IMR-90 (cell line): Measurements from ENCODE around the gene PIK3C3. TPM values are rescaled to one million over a fixed set of nuclear protein-coding genes. Genes with fewer than 3 reads are reported as not detected.

Experiments used
- ATAC-seq: fragments of 200-7000 bp; cut with Tn5 transposase; 2 replicates; pipeline ENCODE4 v1.9.1; 2020; ENCODE audit warnings: low read depth, mild to moderate bottlenecking, moderate library complexity
- BruUV-seq: library from RNA; stranded (reverse); fragments of 400-500 nt; replicated peaks from 2 replicates; lab custom pipeline; 2021; lab: Mats Ljungman, UMichigan
- CTCF ChIA-PET: fragments of 300-600 bp; formaldehyde crosslinking; extraction: SDS; loops from one replicate; lab custom pipeline; 2021; ENCODE audit warnings: antibody characterized with exemption; lab: Yijun Ruan, JAX
- POLR2A ChIA-PET: fragments of 300-600 bp; sonication (Branson Sonifier 250); formaldehyde crosslinking; loops from one replicate; lab custom pipeline; 2022; ENCODE audit warnings: antibody characterized with exemption; ENCODE audit not compliant: unreplicated experiment; lab: Charles Lee
- DNase-seq: peaks from one replicate; pipeline ENCODE4 v3.0.0; 2013
- H2AFZ ChIP-seq: replicated peaks from 2 replicates; pipeline ENCODE3; 2013; ENCODE audit warnings: low read length, mild to moderate bottlenecking; ENCODE audit not compliant: poor library complexity
- H2AK5ac ChIP-seq: 2 replicates; pipeline ENCODE4 v1.6.1; 2013; ENCODE audit warnings: low read depth, low read length, inconsistent platforms
- H2AK9ac ChIP-seq: replicated peaks from 2 replicates; pipeline ENCODE3; 2013; ENCODE audit warnings: mild to moderate bottlenecking, low read depth, low read length, moderate library complexity; ENCODE audit not compliant: poor library complexity
- H2BK120ac ChIP-seq: 2 replicates; pipeline ENCODE4 v1.6.1; 2013; ENCODE audit warnings: low read depth, low read length, inconsistent platforms
- H2BK15ac ChIP-seq: 3 replicates; pipeline ENCODE4 v1.6.1; 2013; ENCODE audit warnings: low read depth, low read length, inconsistent platforms
- H2BK20ac ChIP-seq: 2 replicates; pipeline ENCODE4 v1.6.1; 2013; ENCODE audit warnings: low read depth, mild to moderate bottlenecking, inconsistent platforms, low read length, moderate library complexity
- H2BK5ac ChIP-seq: 2 replicates; pipeline ENCODE4 v1.6.1; 2013; ENCODE audit warnings: mild to moderate bottlenecking, low read depth, low read length, inconsistent platforms; ENCODE audit not compliant: poor library complexity, severe bottlenecking
- H3K14ac ChIP-seq: replicated peaks from 2 replicates; pipeline ENCODE4 v1.6.1; 2013; ENCODE audit warnings: low read depth, low read length, inconsistent platforms
- H3K18ac ChIP-seq: 2 replicates; pipeline ENCODE4 v1.6.1; 2013; ENCODE audit warnings: low read depth, low read length, control low read depth
- H3K23ac ChIP-seq: 2 replicates; pipeline ENCODE4 v1.6.1; 2013; ENCODE audit warnings: low read depth, low read length, inconsistent platforms
- H3K27ac ChIP-seq: 2 replicates; pipeline ENCODE4 v1.5.1; 2013; ENCODE audit warnings: mild to moderate bottlenecking, control low read depth, low read length; ENCODE audit not compliant: insufficient read depth
- H3K27me3 ChIP-seq: 2 replicates; pipeline ENCODE4 v1.6.1; 2013; ENCODE audit warnings: low read length; ENCODE audit not compliant: control insufficient read depth, insufficient read depth
- H3K36me3 ChIP-seq: 2 replicates; pipeline ENCODE4 v1.6.1; 2013; ENCODE audit warnings: low read length, mixed read lengths; ENCODE audit not compliant: control insufficient read depth, insufficient read depth
- H3K4ac ChIP-seq: 2 replicates; pipeline ENCODE4 v1.6.1; 2013; ENCODE audit warnings: low read depth, low read length, inconsistent platforms
- H3K4me1 ChIP-seq: 2 replicates; pipeline ENCODE4 v1.6.1; 2013; ENCODE audit warnings: low read length, mixed read lengths; ENCODE audit not compliant: control insufficient read depth, insufficient read depth
- H3K4me2 ChIP-seq: 2 replicates; pipeline ENCODE4 v1.6.1; 2013; ENCODE audit warnings: low read depth, mild to moderate bottlenecking, control low read depth, low read length, moderate library complexity
- H3K4me3 ChIP-seq: 2 replicates; pipeline ENCODE4 v1.5.1; 2013; ENCODE audit warnings: low read depth, mild to moderate bottlenecking, control low read depth, low read length, moderate library complexity; ENCODE audit not compliant: insufficient read depth
- H3K56ac ChIP-seq: 2 replicates; pipeline ENCODE4 v1.6.1; 2013; ENCODE audit warnings: low read length, inconsistent platforms; ENCODE audit not compliant: insufficient read depth; ENCODE audit errors: extremely low read depth
- H3K79me1 ChIP-seq, 2 experiments: 2 replicates each; pipeline ENCODE4 v1.6.1; 2013; ENCODE audit warnings: low read length in 2 of 2, inconsistent platforms in 1 of 2, low read depth in 1 of 2
- H3K9ac ChIP-seq: 2 replicates; pipeline ENCODE4 v1.6.1; 2013; ENCODE audit warnings: low read depth, low read length, control low read depth
- H3K9me1 ChIP-seq: 2 replicates; pipeline ENCODE4 v1.6.1; 2013; ENCODE audit warnings: low read length, inconsistent platforms; ENCODE audit not compliant: insufficient read depth
- H3K9me3 ChIP-seq: 2 replicates; pipeline ENCODE4 v1.6.1; 2013; ENCODE audit warnings: low read length; ENCODE audit not compliant: control insufficient read depth, insufficient read depth
- H4K20me1 ChIP-seq: 2 replicates; pipeline ENCODE4 v1.6.1; 2013; ENCODE audit warnings: low read length, inconsistent platforms; ENCODE audit not compliant: insufficient read depth
- H4K5ac ChIP-seq: 2 replicates; pipeline ENCODE4 v1.6.1; 2013; ENCODE audit warnings: mild to moderate bottlenecking, low read depth, low read length, control low read depth
- H4K8ac ChIP-seq, 2 experiments: 2 replicates each; pipeline ENCODE4 v1.6.1; 2013; ENCODE audit warnings: low read depth in 2 of 2, low read length in 2 of 2, control low read depth in 1 of 2, inconsistent platforms in 1 of 2
- H4K91ac ChIP-seq: 2 replicates; pipeline ENCODE4 v1.6.1; 2013; ENCODE audit warnings: low read depth, low read length, inconsistent platforms; ENCODE audit not compliant: insufficient read depth
- BHLHE40 ChIP-seq: fragments of 150-350 bp; IDR thresholded peaks from 2 replicates; pipeline ENCODE4 v1.6.1; 2016; ENCODE audit warnings: mild to moderate bottlenecking, low read depth, low read length
- CEBPB ChIP-seq: IDR thresholded peaks from 2 replicates; pipeline ENCODE4 v1.6.1; 2012; ENCODE audit warnings: low read depth, low read length, improper control_type of control experiment
- ELK1 ChIP-seq: fragments of 150-350 bp; IDR thresholded peaks from 2 replicates; pipeline ENCODE4 v1.6.1; 2016; ENCODE audit warnings: low read depth, mild to moderate bottlenecking, low read length, moderate library complexity, borderline replicate concordance
- MAZ ChIP-seq: IDR thresholded peaks from 2 replicates; pipeline ENCODE4 v1.6.1; 2012; ENCODE audit warnings: low read depth, mild to moderate bottlenecking, low read length, improper control_type of control experiment, moderate library complexity, borderline replicate concordance
- MXI1 ChIP-seq: IDR thresholded peaks from 2 replicates; pipeline ENCODE4 v1.6.1; 2012; ENCODE audit warnings: low read depth, mild to moderate bottlenecking, low read length, moderate library complexity, borderline replicate concordance
- POLR2A ChIP-seq: IDR thresholded peaks from 2 replicates; pipeline ENCODE4 v1.6.1; 2012; ENCODE audit warnings: mild to moderate bottlenecking, low read depth, low read length
- RAD21 ChIP-seq: IDR thresholded peaks from 2 replicates; pipeline ENCODE4 v1.6.1; 2012; ENCODE audit warnings: low read length, improper control_type of control experiment
- RFX5 ChIP-seq: IDR thresholded peaks from 2 replicates; pipeline ENCODE4 v1.8.0; 2012; ENCODE audit warnings: low read depth, mild to moderate bottlenecking, low read length, moderate library complexity
- SMC3 ChIP-seq: fragments of 150-350 bp; IDR thresholded peaks from 2 replicates; pipeline ENCODE4 v1.6.1; 2016; ENCODE audit warnings: low read depth, mild to moderate bottlenecking, antibody characterized with exemption, low read length, moderate library complexity
- USF2 ChIP-seq: fragments of 150-350 bp; IDR thresholded peaks from 2 replicates; pipeline ENCODE4 v1.6.1; 2017; ENCODE audit warnings: mild to moderate bottlenecking, antibody characterized with exemption, low read length, low read depth
- WGBS, 2 experiments: methylation state at CpG; one replicate each; pipeline versions ENCODE4 v1.1.5 to v1.1.7; 2013; ENCODE audit warnings: missing lambda C conversion rate in 2 of 2; ENCODE audit not compliant: insufficient read length in 1 of 2; ENCODE audit errors: extremely low coverage in 2 of 2; 5-methylcytosine and 5-hydroxymethylcytosine counted together
- dilution Hi-C: fragments of 300-500 bp; cut with HindIII; formaldehyde crosslinking; loops from one replicate; pipeline ENCODE4 v1.14.3; 2018; ENCODE audit warnings: low sequenced_read_pairs; ENCODE audit not compliant: unreplicated experiment
- in situ Hi-C: fragments of 300-500 bp; cut with MboI; formaldehyde crosslinking; loops from 3 replicates; pipeline ENCODE4 v1.14.3; 2019; ENCODE audit warnings: low sequenced_read_pairs, inconsistent platforms, mixed read lengths
- intact Hi-C: fragments of 100-400 bp; cut with micrococcal nuclease; formaldehyde crosslinking; loops from 2 replicates; pipeline ENCODE4 v1.10.0; 2022
- polyA plus RNA-seq, 3 experiments: library from polyadenylated mRNA; depleted of rRNA; stranded (reverse); fragments of >200 nt; gene quantifications; 2 replicates each; pipeline ENCODE4 v1.2.3, GENCODE V29; 2012; ENCODE audit warnings: low replicate concordance in 1 of 3
- total RNA-seq: library from RNA; depleted of rRNA; stranded (reverse); fragments of >200 nt; gene quantifications from 2 replicates; pipeline ENCODE4 v1.2.3, GENCODE V29; 2012
- TF ChIP-seq, protein P1 (sequence below): conservative IDR thresholded peaks from 2 replicates; pipeline ENCODE4 v1.5.1; 2012; ENCODE audit warnings: mild to moderate bottlenecking, low read depth, low read length, improper control_type of control experiment

The PIK3C3 gene
- total and polyA plus RNA-seq, 2 of the 4 experiments (the other 2 are of a cell fraction): 41.2 to 57.2 TPM

- Histone ChIP-seq H3K9ac (no peak overlapping the region), H2BK15ac (no peak overlapping the region), H3K27ac (no peak overlapping the region), H3K9me3 (no peaks in the 10 kb centered on the region), H3K18ac (no peak overlapping the region), H3K4me3 (no peak overlapping the region), H3K27me3 (peaks cover 4% of the 10 kb centered on the region; the same call in 1 of the 2 replicates), H4K8ac (no peak overlapping the region), H3K23ac (no peak overlapping the region), H3K56ac (no peak overlapping the region), H2AK9ac (no peak overlapping the region), H3K9me1 (no peaks in the 10 kb centered on the region), H2AK5ac (no peak overlapping the region), H3K36me3 (no peaks in the 10 kb centered on the region), H4K91ac (no peak overlapping the region), H3K4me1 (no peaks in the 10 kb centered on the region), H2AFZ (no peak overlapping the region), H2BK120ac (no peak overlapping the region), H4K20me1 (no peaks in the 10 kb centered on the region), H2BK5ac (no peak overlapping the region), H3K79me1 (no peaks in the 10 kb centered on the region), H4K5ac (no peak overlapping the region), H3K4ac (no peak overlapping the region), H3K4me2 (no peak overlapping the region), H3K14ac (no peak overlapping the region), H2BK20ac (no peak overlapping the region)
- DNase-seq (no peak), ATAC-seq (no peak)
- dilution Hi-C loops: no loop called here
- in situ Hi-C loops: loop anchor here (25.0 kb wide), 1 partner anchor 1482 kb away; no protein-coding TSS in a partner anchor
- BruUV-seq: no TSS peak
- ChIA-PET POLR2A (no interaction called here), CTCF (interaction anchor here (0.7 to 1.5 kb wide), 3 partner anchors 9 to 1465 kb away, joined by 3 to 6 read pairs (median 3); no protein-coding TSS in a partner anchor)
- no peak for TF ChIP-seq POLR2A
- TF ChIP-seq, protein P1, sequence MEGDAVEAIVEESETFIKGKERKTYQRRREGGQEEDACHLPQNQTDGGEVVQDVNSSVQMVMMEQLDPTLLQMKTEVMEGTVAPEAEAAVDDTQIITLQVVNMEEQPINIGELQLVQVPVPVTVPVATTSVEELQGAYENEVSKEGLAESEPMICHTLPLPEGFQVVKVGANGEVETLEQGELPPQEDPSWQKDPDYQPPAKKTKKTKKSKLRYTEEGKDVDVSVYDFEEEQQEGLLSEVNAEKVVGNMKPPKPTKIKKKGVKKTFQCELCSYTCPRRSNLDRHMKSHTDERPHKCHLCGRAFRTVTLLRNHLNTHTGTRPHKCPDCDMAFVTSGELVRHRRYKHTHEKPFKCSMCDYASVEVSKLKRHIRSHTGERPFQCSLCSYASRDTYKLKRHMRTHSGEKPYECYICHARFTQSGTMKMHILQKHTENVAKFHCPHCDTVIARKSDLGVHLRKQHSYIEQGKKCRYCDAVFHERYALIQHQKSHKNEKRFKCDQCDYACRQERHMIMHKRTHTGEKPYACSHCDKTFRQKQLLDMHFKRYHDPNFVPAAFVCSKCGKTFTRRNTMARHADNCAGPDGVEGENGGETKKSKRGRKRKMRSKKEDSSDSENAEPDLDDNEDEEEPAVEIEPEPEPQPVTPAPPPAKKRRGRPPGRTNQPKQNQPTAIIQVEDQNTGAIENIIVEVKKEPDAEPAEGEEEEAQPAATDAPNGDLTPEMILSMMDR: no peak
- TF ChIP-seq USF2: no peak
- no peak for TF ChIP-seq RFX5
- TF ChIP-seq SMC3: no peak
- no peak for TF ChIP-seq BHLHE40
- no peak for TF ChIP-seq MXI1
- no peak for TF ChIP-seq ELK1
- no peak for TF ChIP-seq RAD21
- TF ChIP-seq CEBPB: no peak
- no peak for TF ChIP-seq MAZ
- no CpG with 5 or more reads among the region's 2 CpGs for WGBS, 2 experiments
- intact Hi-C loops: no loop called here
These were observed 150.4 kb downstream of the PIK3C3 start for GRCh38 chr18:42105394-42105793.
